ENCODE data around the gene MOV10L1.

The MOV10L1 gene

DNA sequence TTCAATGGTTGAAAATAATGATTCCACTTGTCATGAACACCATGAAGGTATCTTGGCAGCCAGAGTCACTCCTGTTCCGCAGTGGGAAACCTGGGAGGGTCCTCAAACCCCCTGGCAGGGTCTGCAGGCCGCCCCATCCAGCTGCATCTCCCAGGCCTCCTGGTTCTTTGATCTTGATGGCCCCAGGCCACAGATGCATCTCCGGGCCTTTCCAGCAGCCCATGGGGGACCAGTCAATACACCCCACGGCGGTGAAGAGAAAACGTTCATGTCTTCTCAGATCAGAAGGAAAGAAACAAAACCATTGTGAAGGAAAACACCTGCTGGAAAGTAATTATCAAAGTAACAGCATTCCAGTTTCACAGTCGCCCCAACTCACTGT, 29.9 kb upstream of the MOV10L1 start:
- DNase-seq = no peak

DNA sequence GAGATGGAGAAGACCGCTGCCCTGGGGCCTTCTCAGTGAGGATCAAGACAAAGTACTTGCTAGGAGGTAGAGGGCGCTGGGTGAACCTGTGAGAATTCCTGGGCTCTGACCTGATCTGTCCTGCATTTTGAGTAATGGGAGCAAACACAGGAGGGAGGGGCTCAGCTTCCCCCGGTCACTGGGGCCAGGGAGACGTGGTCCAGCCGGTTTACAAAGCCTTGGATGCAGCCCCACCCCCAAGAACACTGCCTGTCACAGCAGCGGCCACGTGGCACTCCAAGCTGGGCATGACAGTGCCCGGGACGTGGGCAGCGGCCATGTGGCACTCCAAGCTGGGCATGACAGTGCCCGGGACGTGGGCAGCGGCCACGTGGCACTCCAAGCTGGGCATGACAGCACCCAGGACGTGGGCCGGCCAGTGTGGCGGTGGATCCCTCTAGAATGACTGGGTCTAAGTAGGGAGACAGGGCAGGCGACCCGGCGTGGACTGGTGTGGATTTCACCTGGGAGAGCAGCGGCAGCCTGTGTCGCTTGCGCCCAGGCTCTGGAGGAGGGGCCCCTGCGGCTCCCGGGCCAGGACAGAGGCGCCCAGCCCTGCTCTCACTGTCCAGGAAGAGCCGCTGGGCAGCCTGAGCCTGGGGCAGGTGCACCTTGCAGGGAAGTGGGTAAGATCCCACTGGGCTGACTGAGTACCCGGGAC, 29.2 kb upstream of the MOV10L1 start:
- no peak for DNase-seq

DNA sequence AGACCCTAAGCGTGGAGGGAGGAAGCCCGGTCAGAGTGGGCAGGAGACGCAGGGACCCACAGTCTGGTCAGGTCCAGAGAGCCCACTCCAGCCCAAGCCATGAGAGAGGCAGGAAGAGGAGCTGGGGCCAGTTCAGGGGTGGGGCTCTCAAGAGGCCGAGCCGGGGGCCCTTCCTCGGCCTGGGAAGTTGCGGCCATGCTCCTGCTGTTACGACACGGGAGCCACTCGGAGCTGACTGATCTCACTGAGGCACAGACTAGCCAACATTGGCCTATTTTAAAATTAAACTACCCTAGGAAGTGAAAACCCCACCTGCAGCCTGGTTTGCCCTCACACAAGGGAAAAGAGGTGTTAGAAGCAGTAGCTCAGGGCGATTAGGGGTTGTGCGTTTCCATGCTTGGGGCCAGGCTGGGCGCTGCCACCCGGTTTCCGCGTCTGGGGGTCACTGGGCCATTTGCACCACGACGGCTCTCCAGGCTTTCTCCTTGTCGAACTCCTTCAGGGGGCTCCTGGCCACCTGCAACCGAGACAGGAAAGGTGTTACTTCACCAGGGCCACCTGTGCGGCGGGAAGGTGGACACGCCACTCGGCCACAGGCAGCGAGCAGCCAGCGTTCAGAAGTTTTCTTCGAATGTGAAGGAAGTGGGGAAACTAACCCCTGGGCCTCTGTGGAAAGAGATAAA, 28.5 kb upstream of the MOV10L1 start:
- no peak for DNase-seq

DNA sequence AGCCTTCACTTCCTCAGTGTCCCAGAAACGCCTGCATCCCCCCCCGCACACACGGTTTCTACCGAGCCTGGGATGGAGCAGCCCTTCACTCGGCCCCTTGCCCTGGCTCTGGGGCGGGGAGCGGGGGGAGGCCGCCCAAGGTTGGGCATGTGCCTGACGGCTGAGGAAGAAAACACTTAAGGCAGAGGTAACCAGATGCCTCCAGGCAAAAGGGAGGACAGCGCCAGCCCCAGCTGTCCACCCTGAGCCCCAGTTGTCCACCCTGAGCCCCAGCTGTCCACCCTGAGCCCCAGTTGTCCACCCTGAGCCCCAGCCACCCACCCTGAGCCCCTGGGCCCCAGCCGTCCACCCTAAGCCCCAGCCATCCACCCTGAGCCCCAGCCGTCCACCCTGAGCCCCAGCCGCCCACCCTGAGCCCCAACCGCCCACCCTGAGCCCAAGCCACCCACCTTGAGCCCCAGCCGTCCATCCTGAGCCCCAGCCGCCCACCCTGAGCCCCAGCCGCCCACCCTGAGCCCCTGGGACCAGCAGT, 27.9 kb upstream of the MOV10L1 start:
- DNase-seq = no peak

DNA sequence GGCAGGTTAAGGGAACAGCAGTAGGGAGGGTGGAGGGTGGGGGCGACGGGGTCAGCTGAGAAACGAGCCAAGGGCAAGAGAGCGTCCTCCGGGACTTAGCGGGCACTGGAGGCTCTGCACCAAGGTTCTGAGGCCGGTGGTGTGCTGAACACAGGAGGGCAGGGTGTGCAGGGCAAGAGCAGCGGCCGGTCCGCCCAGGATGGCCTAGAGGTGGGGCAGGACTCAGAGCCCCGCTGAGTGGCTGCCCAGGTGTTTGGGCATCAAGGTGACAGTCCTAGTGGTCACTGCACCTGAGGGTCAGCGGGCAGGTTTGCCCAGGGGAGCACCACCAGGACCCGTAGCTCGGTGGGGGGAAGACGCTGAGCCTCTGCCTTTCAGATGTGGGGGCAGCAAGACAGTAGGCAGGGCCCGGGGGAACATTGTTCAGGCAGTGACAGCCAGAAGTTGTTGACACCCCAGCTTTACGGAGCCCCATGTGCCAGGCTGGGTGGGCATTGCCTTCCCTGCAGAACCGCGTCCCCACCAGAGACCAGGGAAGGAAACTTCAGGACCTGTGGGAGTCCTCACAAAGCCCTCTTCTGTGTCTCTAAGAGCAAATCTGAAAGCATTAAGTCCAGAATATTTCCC, 27.2 kb upstream of the MOV10L1 start:
- no peak for DNase-seq

DNA sequence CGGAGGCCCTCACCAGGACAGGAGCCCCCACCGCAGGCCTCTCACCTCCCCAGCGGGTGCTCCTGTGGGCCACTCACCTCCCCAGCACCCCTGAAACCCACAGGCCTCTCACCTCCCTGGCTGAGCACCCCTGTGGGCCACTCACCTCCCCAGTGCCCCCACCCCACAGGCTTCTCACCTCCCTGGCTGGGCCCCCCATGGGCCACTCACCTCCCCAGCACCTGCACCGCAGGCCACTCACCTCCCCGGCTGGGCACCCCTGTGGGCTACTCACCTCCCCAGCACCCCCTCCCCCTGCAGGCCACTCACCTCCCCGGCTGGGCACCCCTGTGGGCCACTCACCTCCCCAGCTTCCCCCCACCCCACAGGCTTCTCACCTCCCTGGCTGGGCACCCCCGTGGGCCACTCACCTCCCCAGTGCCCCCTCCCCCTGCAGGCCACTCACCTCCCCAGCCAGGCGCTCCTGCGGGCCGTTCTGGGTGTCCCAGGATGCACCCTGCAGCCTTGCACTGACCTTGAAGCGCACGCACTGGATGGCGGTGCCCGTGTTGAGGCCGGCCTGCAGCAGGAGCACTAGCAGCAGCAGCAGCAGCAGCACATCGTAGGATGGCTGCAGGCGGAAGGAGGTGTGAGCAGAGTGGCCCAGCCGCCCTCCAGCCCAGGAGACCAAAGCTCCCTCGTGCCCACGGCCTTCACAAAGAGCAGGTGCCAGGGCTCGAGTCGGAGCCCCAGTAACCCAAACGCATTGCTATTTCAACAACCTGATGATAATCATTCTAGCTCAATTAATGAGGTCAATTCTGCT, 26.0 kb upstream of the MOV10L1 start:
- DNase-seq = no peak

DNA sequence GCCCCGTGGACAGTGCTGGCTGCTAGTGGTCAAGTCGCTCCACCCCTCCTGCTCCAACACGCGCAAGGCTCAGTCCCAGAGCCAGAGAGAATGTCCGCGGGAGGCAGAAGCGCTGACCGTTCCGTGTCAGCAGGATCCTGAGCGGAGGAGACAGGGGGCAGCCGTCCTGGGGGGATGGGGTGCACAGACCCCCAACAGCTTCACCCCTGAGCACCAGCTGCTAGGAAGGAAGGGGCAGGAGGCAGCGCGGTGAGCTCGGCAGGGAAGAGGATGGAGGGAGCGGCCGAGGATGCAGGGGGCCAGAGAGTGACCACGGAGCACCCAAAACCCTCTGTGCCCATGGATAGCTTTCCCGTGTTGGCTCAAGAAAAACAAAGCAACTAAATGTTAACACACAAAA, 25.4 kb upstream of the MOV10L1 start:
- DNase-seq = no peak

DNA sequence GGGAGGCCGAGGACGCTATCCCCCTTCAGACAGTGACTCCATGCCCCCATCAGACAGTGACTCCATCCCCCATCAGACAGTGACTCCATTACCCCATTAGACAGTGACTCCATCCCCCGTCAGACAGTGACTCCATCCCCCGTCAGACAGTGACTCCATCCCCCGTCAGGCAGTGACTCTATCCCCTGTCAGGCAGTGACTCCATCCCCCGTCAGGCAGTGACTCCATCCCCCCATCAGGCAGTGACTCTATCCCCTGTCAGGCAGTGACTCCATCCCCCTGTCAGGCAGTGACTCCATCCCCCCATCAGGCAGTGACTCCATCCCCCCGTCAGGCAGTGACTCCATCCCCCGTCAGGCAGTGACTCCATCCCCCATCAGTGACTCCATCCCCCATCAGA, 22.6 kb upstream of the MOV10L1 start:
- DNase-seq = no peak

DNA sequence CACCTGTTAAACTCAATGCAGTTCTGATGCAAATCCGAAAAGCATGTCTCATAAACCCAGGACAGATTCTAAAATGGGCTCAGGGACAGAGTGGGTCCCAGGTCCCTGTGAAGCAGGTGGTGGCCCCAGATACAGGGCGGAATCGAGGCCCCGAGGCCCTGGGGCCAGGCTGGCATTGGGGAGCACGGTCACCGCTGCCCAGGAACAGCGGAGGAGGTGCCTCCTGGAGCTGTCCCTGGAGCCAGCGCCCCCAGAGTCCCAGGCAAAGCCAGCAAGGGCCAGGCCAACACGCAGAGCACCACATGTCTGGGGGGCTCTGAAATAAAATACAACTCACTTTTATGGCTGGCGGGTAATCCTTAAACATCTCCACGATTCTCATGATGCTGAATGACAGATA, 21.7 kb upstream of the MOV10L1 start:
- DNase-seq = no peak

DNA sequence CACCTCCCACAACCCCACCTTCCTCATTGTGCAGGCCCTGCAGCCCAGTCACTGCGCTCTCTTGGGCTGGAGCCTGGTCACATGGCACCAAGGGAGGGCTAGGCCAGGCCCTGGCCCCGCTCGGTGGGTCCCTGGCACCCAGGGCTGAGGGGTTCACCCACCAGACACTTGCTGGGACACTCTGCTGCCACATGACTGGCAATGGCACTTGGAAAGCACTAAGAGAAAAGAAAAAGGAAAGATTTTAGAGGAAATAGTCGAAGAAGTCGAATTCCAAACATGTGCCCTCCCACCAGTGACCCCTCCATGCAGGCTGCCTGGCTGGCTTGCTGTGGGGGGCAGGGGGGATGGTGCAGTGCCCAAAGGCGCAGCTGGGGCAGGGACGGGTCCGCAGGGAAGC, 19.4 kb upstream of the MOV10L1 start:
- no peak for DNase-seq

DNA sequence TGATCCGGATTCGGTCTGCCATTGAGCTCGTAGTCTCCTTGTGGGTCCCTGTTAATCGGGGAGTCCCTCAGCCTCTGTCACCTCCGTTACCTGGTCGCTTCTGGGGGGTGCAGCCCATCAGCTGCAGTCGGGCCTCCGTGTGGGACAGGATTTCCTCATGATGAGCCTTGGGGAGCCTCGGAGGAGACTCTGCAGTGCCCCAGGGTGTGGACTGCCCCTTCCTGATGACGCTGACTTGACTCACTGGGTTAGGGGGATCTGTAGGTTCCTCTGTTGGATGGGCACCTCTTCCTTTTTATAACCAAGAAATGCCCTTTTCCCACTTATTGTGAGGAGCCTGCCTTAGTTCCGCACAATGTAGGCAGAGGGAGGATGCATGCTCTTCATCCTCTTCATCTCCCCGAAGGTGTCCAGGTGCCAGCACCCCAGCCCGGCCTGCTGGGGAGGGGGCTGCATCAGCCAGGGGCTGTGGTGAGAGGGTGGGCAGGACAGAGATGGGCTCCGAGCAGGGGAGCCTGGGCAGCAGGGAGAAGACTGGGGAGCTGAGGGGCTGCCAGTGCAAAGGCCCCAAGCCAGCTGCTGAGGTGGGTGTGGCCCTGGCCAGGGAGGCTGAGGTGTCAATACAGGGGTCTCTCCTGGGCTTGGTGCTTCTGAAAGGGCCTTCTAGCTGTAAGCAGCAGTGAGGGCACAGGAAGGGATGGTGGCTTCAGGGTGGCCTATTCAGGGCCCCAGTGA, 18.2 kb upstream of the MOV10L1 start:
- DNase-seq = no peak

DNA sequence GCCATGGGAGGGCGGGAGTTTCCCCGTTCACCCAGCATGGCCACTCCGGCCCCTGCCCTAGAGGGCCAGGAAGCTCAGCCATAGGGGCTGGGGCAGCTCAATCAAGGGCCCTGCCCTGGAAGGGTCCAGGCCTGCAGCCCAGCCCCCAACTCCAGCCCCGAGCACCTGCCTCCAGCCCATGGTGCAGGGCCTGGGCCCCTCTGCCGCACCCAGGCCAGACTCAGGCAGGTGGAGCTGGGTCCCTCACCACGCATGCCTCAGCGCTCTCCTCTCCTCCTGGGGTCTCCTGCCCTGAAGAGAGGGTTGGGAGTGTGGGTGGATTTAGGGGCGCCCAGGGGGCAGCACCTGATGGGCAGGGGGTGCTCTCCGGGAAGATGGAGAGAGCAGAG, 17.6 kb upstream of the MOV10L1 start:
- DNase-seq = no peak

DNA sequence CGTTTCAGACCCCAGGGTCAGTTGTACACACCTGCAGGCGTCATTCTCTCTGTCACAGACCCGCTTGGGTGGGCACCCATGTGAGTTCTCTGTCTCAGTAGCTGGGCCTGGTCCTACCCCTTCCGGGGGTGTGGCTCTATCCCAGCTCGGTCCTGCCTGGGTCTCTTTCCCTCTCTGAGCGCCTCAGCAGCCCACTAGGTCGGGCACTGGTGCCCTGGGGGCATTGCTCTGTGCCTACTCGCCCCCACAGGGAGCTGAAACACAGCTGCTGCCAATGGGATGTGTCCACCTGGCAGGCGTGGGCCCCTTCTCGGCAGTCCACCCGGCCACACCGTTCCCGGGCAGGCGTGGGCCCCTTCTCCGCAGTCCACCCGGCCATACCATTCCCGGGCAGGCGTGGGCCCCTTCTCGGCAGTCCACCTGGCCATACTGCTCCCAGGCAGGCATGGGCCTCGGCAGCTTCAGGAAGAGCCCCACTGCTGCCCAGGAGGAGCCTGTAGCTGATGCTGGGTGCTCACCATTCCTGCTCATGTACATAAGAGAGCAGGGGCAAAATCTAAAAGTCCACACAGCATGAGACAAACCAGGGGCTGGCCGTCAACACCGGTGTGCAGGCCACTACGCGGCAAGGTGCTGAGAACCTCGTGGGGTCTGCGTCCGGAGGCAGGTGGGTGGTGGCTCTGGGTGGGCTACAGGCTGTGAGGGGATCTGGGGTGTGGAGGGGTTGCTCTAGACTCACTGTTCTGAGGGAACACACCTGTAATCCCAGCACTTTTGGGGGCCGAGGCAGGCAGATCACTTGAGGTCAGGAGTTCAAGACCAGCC, 16.9 kb upstream of the MOV10L1 start:
- DNase-seq = no peak

DNA sequence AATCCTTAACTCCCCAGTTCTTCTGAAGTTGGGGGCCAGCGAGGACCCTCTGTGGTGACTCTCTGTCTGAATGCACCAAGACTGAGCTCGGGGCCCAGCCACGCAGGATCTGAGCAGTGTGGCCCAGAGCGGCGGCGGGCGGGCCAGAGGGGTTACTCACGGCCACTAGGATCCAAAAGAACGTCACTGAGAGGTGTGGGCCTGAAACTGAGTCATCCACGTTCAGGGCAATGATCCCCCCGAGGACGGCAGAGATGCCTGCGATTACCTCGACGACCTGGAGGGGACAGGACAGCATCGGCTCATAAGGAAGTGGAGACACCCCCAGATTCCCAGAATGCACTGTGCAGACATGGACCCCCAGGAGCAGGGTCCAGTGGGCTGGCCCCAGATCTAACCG, 15.8 kb upstream of the MOV10L1 start:
- no peak for DNase-seq

DNA sequence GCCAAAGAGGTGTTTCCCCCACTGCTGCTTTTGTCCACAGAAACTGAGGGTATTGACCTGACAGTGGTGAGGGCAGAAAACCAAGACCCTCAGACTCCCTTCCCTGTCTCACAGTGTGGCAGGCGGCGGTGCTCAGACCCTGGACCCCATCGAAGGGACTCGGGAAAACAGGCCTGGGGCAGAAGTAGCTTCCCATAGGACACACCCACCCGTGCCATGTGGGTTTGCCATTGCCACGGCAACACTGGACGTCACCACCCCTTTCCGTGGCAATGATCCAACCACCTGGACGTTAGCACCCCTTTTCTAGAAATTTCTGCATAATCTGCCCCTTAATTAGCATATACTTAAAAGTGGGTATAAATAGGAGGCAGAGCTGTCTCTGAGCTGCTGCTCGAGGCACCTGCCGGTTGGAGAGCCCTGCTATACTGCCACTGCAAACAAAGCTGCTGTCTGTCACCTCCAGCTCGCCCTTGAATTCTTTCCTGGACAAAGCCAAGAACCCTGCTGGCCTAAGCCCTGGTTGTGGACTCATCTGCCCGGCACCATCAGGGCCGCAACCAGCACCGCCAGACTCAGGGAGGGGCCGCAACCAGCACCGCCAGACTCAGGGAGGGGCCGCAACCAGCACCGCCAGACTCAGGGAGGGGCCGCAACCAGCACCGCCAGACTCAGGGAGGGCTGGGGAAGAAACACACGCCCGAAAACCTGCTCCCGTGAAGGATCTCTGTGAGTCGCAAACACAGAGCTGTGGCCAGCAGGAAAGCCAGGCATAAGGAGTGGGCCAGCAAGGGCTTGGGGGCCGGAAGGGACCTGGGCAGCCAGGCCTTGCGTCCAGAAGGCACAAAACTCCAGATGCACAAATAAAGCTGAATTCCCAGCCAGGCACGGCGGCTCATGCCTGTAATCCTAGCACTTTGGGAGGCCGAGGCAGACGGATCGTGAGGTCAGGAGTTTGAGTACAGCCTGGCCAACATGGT, 15.0 kb upstream of the MOV10L1 start:
- no peak for DNase-seq

DNA sequence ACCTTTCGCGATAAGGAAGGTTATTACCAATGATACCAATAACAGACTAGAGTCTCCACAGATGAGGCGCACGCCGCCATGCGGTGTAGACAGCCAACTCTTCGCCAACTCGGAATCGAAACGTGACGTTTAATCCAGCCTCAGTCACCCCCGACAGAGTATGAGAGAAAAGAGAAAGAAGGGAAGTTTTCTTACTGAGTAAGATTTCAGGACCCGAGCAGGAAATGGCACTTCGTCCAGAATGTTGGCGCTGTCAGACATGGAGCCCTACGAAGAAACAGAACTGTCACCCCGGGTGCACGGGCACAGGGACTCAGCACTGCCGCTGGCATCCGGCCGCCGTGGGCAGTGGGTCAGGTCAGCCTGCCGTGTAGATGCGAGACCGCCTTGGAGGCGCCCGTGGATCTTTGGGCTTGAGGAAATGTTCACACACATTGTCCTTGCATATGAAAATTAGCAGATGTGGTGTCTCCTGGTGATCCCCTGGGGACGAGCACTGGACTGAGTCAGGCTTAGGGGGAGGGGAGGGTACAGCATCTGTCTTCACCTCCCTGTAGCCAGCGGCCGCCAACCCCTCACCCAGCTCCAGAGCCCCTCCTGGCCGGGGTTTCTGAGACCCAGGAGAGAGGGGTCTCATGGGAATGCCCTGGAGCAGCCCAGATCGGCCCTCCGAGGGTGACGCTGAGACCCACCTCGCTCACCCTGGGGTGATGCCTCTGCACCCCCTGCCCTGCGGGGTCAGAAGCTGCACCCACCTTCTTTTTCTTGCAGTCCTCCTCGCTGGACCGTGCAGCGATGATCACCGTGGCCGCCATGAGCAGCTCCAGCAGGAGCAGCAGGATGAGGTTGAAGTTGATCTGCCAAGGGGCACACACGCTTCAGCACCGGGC, 12.9 kb upstream of the MOV10L1 start:
- no peak for DNase-seq

DNA sequence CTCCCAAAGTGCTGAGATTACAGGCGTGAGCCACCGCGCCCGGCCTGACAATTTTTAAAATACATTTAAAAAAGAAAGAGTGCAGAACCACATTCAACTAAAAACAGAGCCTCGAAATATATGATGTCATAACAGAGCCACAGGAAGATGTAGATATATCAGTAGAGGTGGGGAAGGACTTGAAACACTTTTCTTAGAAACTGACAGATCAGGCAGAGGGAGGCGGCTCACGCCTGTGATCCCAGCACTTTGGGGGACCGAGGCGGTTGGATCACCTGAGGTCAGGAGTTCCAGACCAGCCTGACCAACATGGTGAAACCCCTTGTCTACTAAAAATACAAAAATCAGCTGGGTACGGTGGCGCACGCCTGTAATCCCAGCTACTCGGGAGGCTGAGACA, 11.6 kb upstream of the MOV10L1 start:
- DNase-seq = no peak

DNA sequence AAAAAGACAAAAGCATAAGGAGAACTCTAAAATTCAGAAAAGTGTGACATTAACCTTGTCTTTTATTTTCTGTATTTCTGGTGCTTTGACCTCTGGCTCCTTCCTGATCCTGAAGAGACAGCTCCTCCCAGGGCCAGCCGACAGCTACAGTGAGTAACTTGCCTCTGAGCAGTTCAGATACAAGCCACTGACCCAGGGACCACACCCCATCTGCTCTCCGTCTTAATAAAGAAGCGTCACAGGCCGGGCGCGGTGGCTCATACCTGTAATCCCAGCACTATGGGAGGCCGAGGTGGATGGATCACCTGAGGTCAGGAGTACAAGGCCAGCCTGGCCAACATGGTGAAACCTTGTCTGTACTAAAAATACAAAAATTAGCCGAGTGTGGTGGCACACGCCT, 11.0 kb upstream of the MOV10L1 start:
- no peak for DNase-seq

DNA sequence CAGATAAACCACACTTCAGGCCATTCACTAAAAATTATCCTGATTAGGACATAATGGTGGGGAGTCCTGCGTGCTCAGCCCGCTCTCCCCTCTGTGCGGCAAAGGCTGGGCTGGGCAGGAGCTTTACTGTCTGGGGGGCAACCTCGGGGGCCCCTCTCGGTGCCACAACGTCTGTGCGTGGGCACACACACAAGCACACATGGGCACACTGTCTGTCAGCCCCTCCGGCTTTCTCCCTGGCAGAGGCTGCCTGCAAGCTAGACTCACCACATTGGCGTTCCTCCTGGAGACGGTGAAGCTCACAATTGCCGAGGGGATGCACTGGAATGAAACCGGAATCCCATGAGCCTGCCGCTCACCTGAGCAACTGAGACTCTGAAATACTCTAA, 9.7 kb upstream of the MOV10L1 start:
- DNase-seq = no peak
